ENCODE measurements around the gene HNF1A. TPM values are rescaled to one million over a fixed set of nuclear protein-coding genes. Genes with fewer than 3 reads are reported as not detected.

The HNF1A gene
- total RNA-seq, 1 donor from 2014 or later: not detected

GRCh38 chr12:120932956-120933526 lies 45.3 kb upstream of the HNF1A start:
- Histone ChIP-seq H3K9me3 (no peaks in the 10 kb centered on the region), H3K4me3 (no peak overlapping the region), H3K27me3 (no peaks in the 10 kb centered on the region), H3K36me3 (no peaks in the 10 kb centered on the region), H3K4me1 (no peaks in the 10 kb centered on the region), H3K27ac (no peak overlapping the region)
- intact Hi-C loops (cut with DNase I): no loop called here
- DNase-seq (ENCODE audit: low spot score in 2 of 2): no peak
- TF ChIP-seq CTCF (IDR thresholded peaks at IDR 0.05): no peak

DNA sequence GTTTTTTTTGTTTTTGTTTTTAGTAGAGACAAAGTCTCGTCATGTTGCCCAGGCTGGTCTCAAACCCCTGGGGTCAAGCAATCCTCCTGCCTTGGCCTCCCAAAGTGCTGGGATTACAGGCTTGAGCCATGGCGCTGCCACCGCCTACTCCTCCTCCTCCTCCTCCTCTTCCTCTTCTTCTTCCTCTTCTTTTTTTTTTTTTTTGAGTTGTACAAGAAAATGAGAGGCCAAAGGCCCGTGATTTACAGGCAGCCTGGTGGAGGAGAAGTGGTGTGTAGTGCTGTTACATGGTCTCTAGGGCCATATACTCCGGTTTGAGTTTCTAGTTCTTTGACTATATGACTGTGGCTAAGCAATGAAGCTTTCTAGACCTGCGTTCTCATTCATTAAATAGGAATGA lies 44.6 kb upstream of the HNF1A start:
- no peak for DNase-seq (ENCODE audit: low spot score in 2 of 2)
- Histone ChIP-seq H3K36me3 (no peaks in the 10 kb centered on the region), H3K9me3 (no peaks in the 10 kb centered on the region), H3K27me3 (no peaks in the 10 kb centered on the region), H3K4me3 (no peak overlapping the region), H3K27ac (no peak overlapping the region), H3K4me1 (no peaks in the 10 kb centered on the region)
- no peak for TF ChIP-seq CTCF (IDR thresholded peaks at IDR 0.05)
- intact Hi-C loops (cut with DNase I): no loop called here

GRCh38 chr12:120936197-120936596 lies 42.1 kb upstream of the HNF1A start:
- Histone ChIP-seq H3K4me1 (no peaks in the 10 kb centered on the region), H3K9me3 (no peaks in the 10 kb centered on the region), H3K36me3 (no peaks in the 10 kb centered on the region), H3K27me3 (no peaks in the 10 kb centered on the region), H3K27ac (no peak overlapping the region), H3K4me3 (no peak overlapping the region)
- TF ChIP-seq CTCF (IDR thresholded peaks at IDR 0.05): no peak
- no peak for DNase-seq (ENCODE audit: low spot score in 2 of 2)
- intact Hi-C loops (cut with DNase I): no loop called here

- no peaks in the 10 kb centered on the region for H3K27me3 ChIP-seq
- no peak overlapping the region for H3K27ac ChIP-seq
- no peaks in the 10 kb centered on the region for H3K36me3 ChIP-seq
- no peaks in the 10 kb centered on the region for H3K4me1 ChIP-seq
- H3K9me3 ChIP-seq: no peaks in the 10 kb centered on the region
- intact Hi-C loops (cut with DNase I): no loop called here
- DNase-seq (ENCODE audit: low spot score in 2 of 2): no peak
- no peak overlapping the region for H3K4me3 ChIP-seq
- TF ChIP-seq CTCF (IDR thresholded peaks at IDR 0.05): no peak
Measured at GRCh38 chr12:120938496-120938895, 39.8 kb upstream of the HNF1A start.

DNA sequence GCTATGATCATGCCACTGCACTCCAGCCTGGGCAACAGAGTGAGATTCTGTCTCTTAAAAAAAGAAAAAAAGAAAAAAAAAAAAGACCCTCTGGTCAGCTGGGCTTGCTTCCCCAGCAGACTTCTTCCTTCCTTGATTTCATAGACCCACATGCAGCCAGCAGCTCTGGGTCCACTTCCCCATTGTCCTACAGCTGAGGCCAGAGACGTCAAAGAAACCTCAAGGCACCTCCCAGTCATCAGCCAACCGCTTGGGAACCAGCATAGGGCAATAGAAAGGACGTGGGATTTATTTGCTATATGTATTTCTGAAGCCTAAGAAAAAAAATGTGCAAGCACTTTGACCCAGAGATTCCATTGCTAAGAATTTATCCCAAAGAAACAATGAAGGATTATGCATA lies 38.8 kb upstream of the HNF1A start:
- Histone ChIP-seq H3K4me3 (no peak overlapping the region), H3K27ac (no peak overlapping the region), H3K36me3 (no peaks in the 10 kb centered on the region), H3K4me1 (no peaks in the 10 kb centered on the region), H3K27me3 (no peaks in the 10 kb centered on the region), H3K9me3 (no peaks in the 10 kb centered on the region)
- TF ChIP-seq CTCF (IDR thresholded peaks at IDR 0.05): no peak
- intact Hi-C loops (cut with DNase I): no loop called here
- DNase-seq (ENCODE audit: low spot score in 2 of 2): peak; percentile 50 to 75

DNA sequence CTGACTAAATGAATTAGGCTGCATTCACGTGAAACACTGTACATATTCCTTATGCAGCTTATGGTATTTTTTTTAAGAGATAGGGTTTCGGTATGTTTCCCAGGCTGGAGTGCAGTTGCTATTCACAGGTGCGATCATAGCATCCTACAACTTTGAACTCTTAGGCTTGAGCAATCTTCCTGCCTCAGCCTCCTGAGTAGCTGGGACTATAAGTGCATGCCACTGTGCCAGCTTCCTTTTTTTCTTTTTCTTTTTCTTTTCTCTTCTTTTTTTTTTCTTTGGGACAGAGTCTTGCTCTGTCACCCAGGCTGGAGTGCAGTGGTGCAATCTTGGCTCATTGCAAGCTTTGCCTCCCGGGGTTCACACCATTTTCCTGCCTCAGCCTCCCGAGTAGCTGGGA lies 38.3 kb upstream of the HNF1A start:
- TF ChIP-seq CTCF (IDR thresholded peaks at IDR 0.05): no peak
- no peak overlapping the region for H3K27ac ChIP-seq

More for the DNA sequence above, 38.3 kb upstream of the HNF1A start:
- DNase-seq (ENCODE audit: low spot score in 2 of 2): no peak
- no peaks in the 10 kb centered on the region for H3K4me1 ChIP-seq
- no peaks in the 10 kb centered on the region for H3K36me3 ChIP-seq
- H3K9me3 ChIP-seq: no peaks in the 10 kb centered on the region
- H3K27me3 ChIP-seq: no peaks in the 10 kb centered on the region
- intact Hi-C loops (cut with DNase I): no loop called here
- H3K4me3 ChIP-seq: no peak overlapping the region
